OCI-LY7 (cell line): ENCODE measurements around the gene BPIFB6. TPM values are rescaled to one million over a fixed set of nuclear protein-coding genes. Genes with fewer than 3 reads are reported as not detected.

Experiments used
- BruUV-seq: library from RNA; stranded (reverse); fragments of 400-500 nt; replicated peaks from 2 replicates; lab custom pipeline; 2021; lab: Mats Ljungman, UMichigan
- CTCF ChIA-PET: fragments of 300-600 bp; sonication (Branson Sonifier 250); formaldehyde crosslinking; loops from one replicate; lab custom pipeline; 2022; ENCODE audit warnings: antibody characterized with exemption; ENCODE audit not compliant: unreplicated experiment; lab: Charles Lee
- POLR2A ChIA-PET: fragments of 300-600 bp; sonication (Branson Sonifier 250); formaldehyde crosslinking; loops from one replicate; lab custom pipeline; 2022; ENCODE audit warnings: antibody characterized with exemption; lab: Charles Lee
- DNase-seq: peaks from one replicate; pipeline ENCODE4 v3.0.0-alpha.2; 2015; ENCODE audit warnings: low spot score
- H2AFZ ChIP-seq: fragments of 200-600 bp; sonication (generic), shearing (Covaris generic); 2 replicates; pipeline ENCODE4 v1.6.1; 2014; ENCODE audit warnings: mild to moderate bottlenecking, antibody characterized with exemption, low read length, moderate library complexity
- H3K27ac ChIP-seq: fragments of 200-600 bp; sonication (generic); 2 replicates; pipeline ENCODE4 v1.5.1; 2014; ENCODE audit warnings: mixed run types, low read depth, mild to moderate bottlenecking, moderate library complexity, low read length, inconsistent platforms; ENCODE audit not compliant: poor library complexity, severe bottlenecking
- H3K36me3 ChIP-seq: fragments of 200-600 bp; sonication (generic); 2 replicates; pipeline ENCODE4 v1.6.1; 2014; ENCODE audit warnings: mild to moderate bottlenecking, antibody characterized with exemption, low read length, moderate library complexity, mixed read lengths; ENCODE audit not compliant: insufficient read depth
- H3K4me1 ChIP-seq: fragments of 200-600 bp; sonication (generic); 2 replicates; pipeline ENCODE4 v1.5.1; 2014; ENCODE audit warnings: mild to moderate bottlenecking, low read length; ENCODE audit not compliant: insufficient read depth, poor library complexity, severe bottlenecking
- H3K4me2 ChIP-seq: fragments of 200-600 bp; sonication (generic); 2 replicates; pipeline ENCODE4 v1.6.1; 2014; ENCODE audit warnings: mild to moderate bottlenecking, low read length
- H3K4me3 ChIP-seq: fragments of 200-600 bp; sonication (generic); 2 replicates; pipeline ENCODE4 v1.5.1; 2014; ENCODE audit warnings: mild to moderate bottlenecking, low read depth, low read length; ENCODE audit not compliant: poor library complexity, severe bottlenecking
- H3K79me2 ChIP-seq: fragments of 200-600 bp; sonication (generic); 2 replicates; pipeline ENCODE4 v1.6.1; 2016; ENCODE audit warnings: low read depth, mild to moderate bottlenecking, low read length, moderate library complexity, mixed read lengths; ENCODE audit not compliant: insufficient read depth
- H3K9me2 ChIP-seq: fragments of 200-600 bp; sonication (generic); 2 replicates; pipeline ENCODE4 v1.6.1; 2016; ENCODE audit warnings: mild to moderate bottlenecking, low read length, mixed read lengths; ENCODE audit not compliant: insufficient read depth
- H3K9me3 ChIP-seq: fragments of 200-600 bp; sonication (generic); 2 replicates; pipeline ENCODE4 v1.6.1; 2014; ENCODE audit warnings: mild to moderate bottlenecking, mixed run types, low read length, mixed read lengths
- H4K20me1 ChIP-seq: fragments of 200-600 bp; sonication (generic); 2 replicates; pipeline ENCODE4 v1.6.1; 2014; ENCODE audit warnings: mild to moderate bottlenecking, antibody characterized with exemption, low read length, moderate library complexity, mixed read lengths; ENCODE audit not compliant: insufficient read depth
- CTCF ChIP-seq: fragments of 200-600 bp; sonication (generic); conservative IDR thresholded peaks from 2 replicates; pipeline ENCODE4 v1.5.1; 2014; ENCODE audit warnings: mild to moderate bottlenecking, antibody characterized with exemption, low read length, moderate library complexity, mixed read lengths
- EZH2phosphoT487 ChIP-seq: fragments of 200-600 bp; sonication (generic); IDR thresholded peaks from 2 replicates; pipeline ENCODE4 v1.6.1; 2018; ENCODE audit warnings: low read depth, borderline replicate concordance, mild to moderate bottlenecking, mixed run types, antibody characterized with exemption, low read length, moderate library complexity, mixed read lengths
- intact Hi-C: fragments of 100-400 bp; cut with micrococcal nuclease; formaldehyde crosslinking; loops from one replicate; pipeline ENCODE4 v1.10.0; 2022; ENCODE audit not compliant: unreplicated experiment
- total RNA-seq, 2 experiments: library from RNA; depleted of rRNA in 1 of 2; stranded (reverse); fragments of >200 nt in 1 of 2; shearing (Covaris generic) in 1 of 2; gene quantifications; 2 replicates each; pipeline ENCODE4 v1.2.3, GENCODE V29; 2014 to 2022

The BPIFB6 gene
- total RNA-seq, 2 experiments from 2014 or later: not detected

GRCh38 chr20:33059741-33060390 is 28.4 kb downstream of the BPIFB6 start:
- ChIA-PET POLR2A (no interaction called here), CTCF (no interaction called here)
- Histone ChIP-seq H3K36me3 (no peaks in the 10 kb centered on the region), H3K4me1 (no peaks in the 10 kb centered on the region), H3K27ac (no peak overlapping the region), H3K4me3 (no peak overlapping the region), H3K9me2 (no peaks in the 10 kb centered on the region), H2AFZ (no peak overlapping the region), H3K9me3 (no peaks in the 10 kb centered on the region), H4K20me1 (no peaks in the 10 kb centered on the region), H3K4me2 (no peak overlapping the region), H3K79me2 (no peaks in the 10 kb centered on the region)
- TF ChIP-seq EZH2phosphoT487 (no peak), CTCF (no peak)
- intact Hi-C loops: no loop called here
- DNase-seq: no peak
- no TSS peak for BruUV-seq

- no peak for TF ChIP-seq CTCF
- TF ChIP-seq EZH2phosphoT487: no peak
- intact Hi-C loops: no loop called here
- POLR2A ChIA-PET: no interaction called here
- CTCF ChIA-PET: no interaction called here
- Histone ChIP-seq H3K4me3 (no peak overlapping the region), H3K79me2 (no peaks in the 10 kb centered on the region), H3K9me2 (no peaks in the 10 kb centered on the region), H3K4me2 (no peak overlapping the region), H2AFZ (no peak overlapping the region), H3K36me3 (no peaks in the 10 kb centered on the region), H3K9me3 (no peaks in the 10 kb centered on the region), H4K20me1 (no peaks in the 10 kb centered on the region), H3K27ac (no peak overlapping the region), H3K4me1 (no peaks in the 10 kb centered on the region)
- BruUV-seq: no TSS peak
- no peak for DNase-seq
These were observed 30.2 kb downstream of the BPIFB6 start for GRCh38 chr20:33061658-33062028.

- Histone ChIP-seq H3K79me2 (no peaks in the 10 kb centered on the region), H3K4me3 (no peak overlapping the region), H3K27ac (no peak overlapping the region), H3K36me3 (no peaks in the 10 kb centered on the region), H2AFZ (no peak overlapping the region), H4K20me1 (no peaks in the 10 kb centered on the region), H3K9me3 (no peaks in the 10 kb centered on the region), H3K9me2 (no peaks in the 10 kb centered on the region), H3K4me1 (no peaks in the 10 kb centered on the region), H3K4me2 (no peak overlapping the region)
- CTCF ChIA-PET: no interaction called here
- no peak for TF ChIP-seq EZH2phosphoT487
- TF ChIP-seq CTCF: no peak
- intact Hi-C loops: no loop called here
- no TSS peak for BruUV-seq
- POLR2A ChIA-PET: no interaction called here
- no peak for DNase-seq
These were observed 30.8 kb downstream of the BPIFB6 start for GRCh38 chr20:33062105-33062824.
